Fibroblast of lung (primary cell): ENCODE measurements around the gene SIGLEC7.

Source experiments
- EZH2 ChIP-seq: IDR thresholded peaks from 2 replicates; pipeline ENCODE4 v1.5.1; 2012; ENCODE audit warnings: low read length, control low read depth, mild to moderate bottlenecking; ENCODE audit errors: missing control alignments
- TF ChIP-seq, protein P1 (sequence below), 2 donors: IDR thresholded peaks in 1 of 2; conservative IDR thresholded peaks in 1 of 2; 1 replicate in 1 of 2; 2 replicates in 1 of 2; pipeline ENCODE4 v1.5.1; 2011 to 2012; ENCODE audit warnings: low read length in 2 of 2, control low read depth in 1 of 2, inconsistent platforms in 1 of 2, low read depth in 1 of 2, mild to moderate bottlenecking in 1 of 2

DNA sequence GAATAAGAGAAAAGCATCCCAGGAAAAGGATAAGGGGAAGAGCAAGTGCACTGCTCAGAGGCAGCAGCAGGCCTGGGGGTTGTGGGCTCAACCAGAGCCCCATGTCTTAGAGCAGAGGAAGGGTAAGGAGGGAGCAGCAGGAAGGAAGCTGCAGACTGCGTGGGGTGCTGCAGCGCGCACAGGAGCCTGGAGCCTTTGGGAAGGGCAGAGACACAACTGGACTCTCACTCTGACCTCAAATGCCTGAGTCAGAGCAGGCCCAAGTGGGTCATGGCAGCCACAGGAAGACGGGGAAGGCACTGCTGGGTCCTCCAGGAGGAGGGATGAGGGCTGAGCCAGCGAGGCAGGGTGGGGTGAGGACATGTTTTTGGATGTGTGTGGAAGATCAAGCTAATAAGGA lies 31.6 kb downstream of the SIGLEC7 start:
- TF ChIP-seq, protein P1, sequence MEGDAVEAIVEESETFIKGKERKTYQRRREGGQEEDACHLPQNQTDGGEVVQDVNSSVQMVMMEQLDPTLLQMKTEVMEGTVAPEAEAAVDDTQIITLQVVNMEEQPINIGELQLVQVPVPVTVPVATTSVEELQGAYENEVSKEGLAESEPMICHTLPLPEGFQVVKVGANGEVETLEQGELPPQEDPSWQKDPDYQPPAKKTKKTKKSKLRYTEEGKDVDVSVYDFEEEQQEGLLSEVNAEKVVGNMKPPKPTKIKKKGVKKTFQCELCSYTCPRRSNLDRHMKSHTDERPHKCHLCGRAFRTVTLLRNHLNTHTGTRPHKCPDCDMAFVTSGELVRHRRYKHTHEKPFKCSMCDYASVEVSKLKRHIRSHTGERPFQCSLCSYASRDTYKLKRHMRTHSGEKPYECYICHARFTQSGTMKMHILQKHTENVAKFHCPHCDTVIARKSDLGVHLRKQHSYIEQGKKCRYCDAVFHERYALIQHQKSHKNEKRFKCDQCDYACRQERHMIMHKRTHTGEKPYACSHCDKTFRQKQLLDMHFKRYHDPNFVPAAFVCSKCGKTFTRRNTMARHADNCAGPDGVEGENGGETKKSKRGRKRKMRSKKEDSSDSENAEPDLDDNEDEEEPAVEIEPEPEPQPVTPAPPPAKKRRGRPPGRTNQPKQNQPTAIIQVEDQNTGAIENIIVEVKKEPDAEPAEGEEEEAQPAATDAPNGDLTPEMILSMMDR (conservative IDR thresholded peaks at IDR 0.05 in 1 of 2, IDR thresholded peaks at IDR 0.05 in 1 of 2; ENCODE audit: low read depth in 1 of 2, low read length in 2 of 2): no peak
- TF ChIP-seq EZH2: no peak
